ENCODE measurements around the gene GRHL3. TPM values are rescaled to one million over a fixed set of nuclear protein-coding genes. Genes with fewer than 3 reads are reported as not detected.

GRHL3 gene
- total RNA-seq, 1 donor from 2014 or later = 20.5 TPM

DNA sequence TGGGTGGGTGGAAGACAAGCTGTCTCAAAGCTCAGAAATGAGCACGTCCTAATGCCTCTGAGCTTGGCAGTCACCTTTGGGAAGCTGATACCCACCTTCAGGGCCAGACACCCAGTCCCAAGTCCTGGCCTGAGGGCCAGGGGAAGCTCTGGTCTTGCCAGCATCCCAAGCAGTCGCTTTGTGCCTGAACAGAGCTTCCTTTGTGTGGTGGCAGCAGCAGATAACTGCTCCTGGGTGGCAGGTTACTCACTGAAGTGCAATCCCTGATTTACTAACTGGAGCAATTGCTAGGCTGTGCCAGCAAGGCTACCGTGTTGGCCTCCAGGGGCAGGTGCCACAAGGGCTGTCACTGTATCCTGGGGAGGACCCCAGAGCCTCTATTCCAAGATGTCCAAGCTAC lies 40.4 kb upstream of the GRHL3 start:
- DNase-seq (ENCODE audit: low read depth) = no peak
- Histone ChIP-seq H3K4me3 (ENCODE audit: low read depth, low read length) (no peak overlapping the region), H3K27me3 (ENCODE audit: control insufficient read depth, insufficient read depth, low read length) (no peaks in the 10 kb centered on the region), H3K36me3 (ENCODE audit: control insufficient read depth, insufficient read depth, low read length) (no peaks in the 10 kb centered on the region)
- TF ChIP-seq, protein P1, sequence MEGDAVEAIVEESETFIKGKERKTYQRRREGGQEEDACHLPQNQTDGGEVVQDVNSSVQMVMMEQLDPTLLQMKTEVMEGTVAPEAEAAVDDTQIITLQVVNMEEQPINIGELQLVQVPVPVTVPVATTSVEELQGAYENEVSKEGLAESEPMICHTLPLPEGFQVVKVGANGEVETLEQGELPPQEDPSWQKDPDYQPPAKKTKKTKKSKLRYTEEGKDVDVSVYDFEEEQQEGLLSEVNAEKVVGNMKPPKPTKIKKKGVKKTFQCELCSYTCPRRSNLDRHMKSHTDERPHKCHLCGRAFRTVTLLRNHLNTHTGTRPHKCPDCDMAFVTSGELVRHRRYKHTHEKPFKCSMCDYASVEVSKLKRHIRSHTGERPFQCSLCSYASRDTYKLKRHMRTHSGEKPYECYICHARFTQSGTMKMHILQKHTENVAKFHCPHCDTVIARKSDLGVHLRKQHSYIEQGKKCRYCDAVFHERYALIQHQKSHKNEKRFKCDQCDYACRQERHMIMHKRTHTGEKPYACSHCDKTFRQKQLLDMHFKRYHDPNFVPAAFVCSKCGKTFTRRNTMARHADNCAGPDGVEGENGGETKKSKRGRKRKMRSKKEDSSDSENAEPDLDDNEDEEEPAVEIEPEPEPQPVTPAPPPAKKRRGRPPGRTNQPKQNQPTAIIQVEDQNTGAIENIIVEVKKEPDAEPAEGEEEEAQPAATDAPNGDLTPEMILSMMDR (IDR thresholded peaks at IDR 0.05; ENCODE audit: insufficient read depth, low read length, severe bottlenecking) = no peak
- no peak for FAIRE-seq

DNA sequence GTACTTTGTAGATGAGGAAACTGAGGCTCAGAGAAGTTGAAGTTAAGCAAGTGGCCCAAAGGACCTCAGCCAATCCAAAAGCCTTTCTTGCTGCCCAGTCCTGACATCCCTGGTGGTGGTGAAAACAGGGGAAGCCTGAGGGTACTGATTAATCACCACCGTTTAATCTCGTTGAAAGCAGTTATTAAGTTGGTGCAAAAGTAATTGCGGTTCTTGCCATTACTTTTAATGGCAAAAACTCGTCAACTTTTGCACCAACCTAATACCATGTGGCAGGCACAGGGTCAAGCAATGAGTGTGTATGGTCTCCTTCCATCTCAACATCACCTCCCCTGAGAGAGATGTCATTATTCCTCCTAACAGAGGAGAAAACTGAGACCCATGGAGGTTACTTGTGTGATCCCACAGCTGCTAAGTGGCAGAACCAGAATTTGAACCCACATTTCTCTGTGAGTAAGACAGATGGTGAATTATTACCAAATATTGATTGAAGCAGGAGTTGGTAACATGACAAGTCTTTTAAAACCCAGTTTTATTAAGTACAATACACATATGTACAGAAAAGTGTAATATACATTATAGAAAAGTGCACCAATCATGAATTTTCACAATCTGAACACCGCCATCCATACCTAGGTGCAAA lies 39.4 kb upstream of the GRHL3 start:
- no peak overlapping the region for H3K4me3 ChIP-seq (ENCODE audit: low read depth, low read length)
- no peaks in the 10 kb centered on the region for H3K36me3 ChIP-seq (ENCODE audit: control insufficient read depth, insufficient read depth, low read length)
- FAIRE-seq = peak; percentile 13
- no peaks in the 10 kb centered on the region for H3K27me3 ChIP-seq (ENCODE audit: control insufficient read depth, insufficient read depth, low read length)
- TF ChIP-seq, protein P1 (IDR thresholded peaks at IDR 0.05; ENCODE audit: insufficient read depth, low read length, severe bottlenecking) = no peak
- DNase-seq (ENCODE audit: low read depth) = no peak

DNA sequence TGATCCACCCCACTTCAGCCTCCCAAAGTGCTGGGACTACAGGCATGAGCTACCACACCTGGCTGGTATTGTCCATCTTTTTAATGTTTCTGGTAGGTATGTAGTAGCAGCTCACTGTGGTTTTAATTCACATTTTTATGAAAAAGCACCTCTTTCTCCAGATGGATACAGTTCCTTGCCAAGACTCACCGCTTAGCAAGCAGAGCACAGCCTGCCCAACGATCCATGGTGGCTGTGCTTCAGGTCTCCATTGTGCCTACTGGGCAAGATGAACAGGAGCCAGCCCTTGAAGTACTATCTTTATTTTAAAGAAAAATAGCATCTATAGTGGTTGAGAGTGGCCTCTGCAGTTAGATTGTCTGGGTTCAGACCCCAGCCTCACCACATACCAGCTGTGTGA lies 37.6 kb upstream of the GRHL3 start:
- no peaks in the 10 kb centered on the region for H3K27me3 ChIP-seq (ENCODE audit: control insufficient read depth, insufficient read depth, low read length)
- FAIRE-seq = no peak
- H3K4me3 ChIP-seq (ENCODE audit: low read depth, low read length) = no peak overlapping the region
- TF ChIP-seq, protein P1 (IDR thresholded peaks at IDR 0.05; ENCODE audit: insufficient read depth, low read length, severe bottlenecking) = no peak
- no peak for DNase-seq (ENCODE audit: low read depth)
- no peaks in the 10 kb centered on the region for H3K36me3 ChIP-seq (ENCODE audit: control insufficient read depth, insufficient read depth, low read length)

DNA sequence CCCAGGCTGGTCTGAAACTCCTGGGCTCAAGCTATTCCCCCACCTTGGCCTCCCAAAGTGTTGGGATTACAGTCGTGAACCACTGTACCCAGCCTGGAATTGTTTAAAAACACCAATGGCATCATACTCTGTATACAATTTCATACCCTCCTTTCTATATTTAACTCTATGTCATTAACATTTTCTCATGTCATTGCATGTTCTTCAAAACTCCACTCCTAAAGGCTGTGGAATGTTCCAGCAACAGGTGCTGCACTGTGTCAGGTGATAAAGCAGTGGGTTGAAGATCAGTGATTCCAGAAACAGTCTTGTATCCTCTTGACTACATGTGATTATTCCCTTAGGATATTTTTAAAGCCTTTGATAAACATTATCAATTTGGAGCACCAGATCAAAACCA lies 36.7 kb upstream of the GRHL3 start:
- FAIRE-seq = no peak
- Histone ChIP-seq H3K4me3 (ENCODE audit: low read depth, low read length) (no peak overlapping the region), H3K36me3 (ENCODE audit: control insufficient read depth, insufficient read depth, low read length) (no peaks in the 10 kb centered on the region), H3K27me3 (ENCODE audit: control insufficient read depth, insufficient read depth, low read length) (no peaks in the 10 kb centered on the region)
- DNase-seq (ENCODE audit: low read depth) = peak; percentile 47
- TF ChIP-seq, protein P1 (IDR thresholded peaks at IDR 0.05; ENCODE audit: insufficient read depth, low read length, severe bottlenecking) = no peak

DNA sequence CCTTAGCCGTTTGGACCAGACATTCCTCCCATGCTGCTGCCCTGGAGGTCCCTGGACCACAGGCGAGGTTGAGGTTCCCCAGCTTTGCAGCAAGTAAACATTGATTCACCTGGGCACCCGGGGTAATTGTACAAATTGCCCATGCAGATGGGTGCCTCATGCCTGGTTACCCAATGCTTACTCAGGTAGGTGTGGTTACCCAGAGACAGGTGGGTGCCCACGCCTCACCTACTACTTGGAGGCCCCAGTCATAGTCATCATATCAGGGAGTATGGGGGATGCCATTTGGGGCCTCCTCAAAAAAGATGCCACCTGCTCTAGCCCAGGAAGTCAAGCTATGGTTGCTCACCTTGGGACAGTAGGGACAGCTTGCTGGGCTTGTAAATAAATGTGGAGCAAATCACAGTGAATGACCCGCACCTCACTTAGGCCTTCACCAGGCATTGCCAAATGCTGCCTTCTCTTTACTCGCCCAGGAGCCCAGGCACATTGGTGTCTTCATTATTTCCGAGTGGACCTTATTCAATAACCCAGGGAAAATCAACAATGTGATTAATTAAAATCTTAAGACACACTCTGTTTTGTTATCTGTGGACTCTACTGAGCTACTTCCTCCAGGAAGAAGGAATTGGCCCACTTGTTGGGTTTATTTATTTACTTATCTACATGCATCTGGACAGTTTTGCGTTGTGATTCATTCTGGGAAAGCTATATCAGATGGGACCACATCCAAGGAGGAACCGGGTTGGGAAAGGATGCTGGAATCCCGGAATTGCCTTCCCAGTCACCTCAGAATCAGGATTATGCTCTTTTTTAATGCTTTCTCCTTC lies 35.6 kb upstream of the GRHL3 start:
- TF ChIP-seq, protein P1 (IDR thresholded peaks at IDR 0.05; ENCODE audit: insufficient read depth, low read length, severe bottlenecking) = no peak
- Histone ChIP-seq H3K36me3 (ENCODE audit: control insufficient read depth, insufficient read depth, low read length) (no peaks in the 10 kb centered on the region), H3K27me3 (ENCODE audit: control insufficient read depth, insufficient read depth, low read length) (no peaks in the 10 kb centered on the region), H3K4me3 (ENCODE audit: low read depth, low read length) (no peak overlapping the region)
- FAIRE-seq (peak; percentile 55), DNase-seq (ENCODE audit: low read depth) (peak; percentile 96)
